GM06990 (cell line): Measurements from ENCODE around the gene GPC6.

ENCODE experiments used
- DNase-seq: peaks from one replicate; pipeline ENCODE4 v3.0.0-alpha.2; 2011; ENCODE audit not compliant: insufficient read length; ENCODE audit errors: extremely low read depth
- H3K27me3 ChIP-seq: replicated peaks from 2 replicates; pipeline ENCODE4 v1.6.0; 2011; ENCODE audit warnings: low read length; ENCODE audit not compliant: control insufficient read depth, insufficient read depth
- H3K36me3 ChIP-seq: 2 replicates; pipeline ENCODE4 v1.5.1; 2011; ENCODE audit warnings: low read length; ENCODE audit not compliant: control insufficient read depth, insufficient read depth
- H3K4me3 ChIP-seq: replicated peaks from 2 replicates; pipeline ENCODE4 v1.5.1; 2011; ENCODE audit warnings: low read depth, mild to moderate bottlenecking, control low read depth, low read length
- TF ChIP-seq, protein P1 (sequence below): IDR thresholded peaks from 2 replicates; pipeline ENCODE4 v1.5.1; 2011; ENCODE audit warnings: low read length, control low read depth, mild to moderate bottlenecking, inconsistent platforms; ENCODE audit not compliant: insufficient read depth, poor library complexity, severe bottlenecking

GPC6 gene

DNA sequence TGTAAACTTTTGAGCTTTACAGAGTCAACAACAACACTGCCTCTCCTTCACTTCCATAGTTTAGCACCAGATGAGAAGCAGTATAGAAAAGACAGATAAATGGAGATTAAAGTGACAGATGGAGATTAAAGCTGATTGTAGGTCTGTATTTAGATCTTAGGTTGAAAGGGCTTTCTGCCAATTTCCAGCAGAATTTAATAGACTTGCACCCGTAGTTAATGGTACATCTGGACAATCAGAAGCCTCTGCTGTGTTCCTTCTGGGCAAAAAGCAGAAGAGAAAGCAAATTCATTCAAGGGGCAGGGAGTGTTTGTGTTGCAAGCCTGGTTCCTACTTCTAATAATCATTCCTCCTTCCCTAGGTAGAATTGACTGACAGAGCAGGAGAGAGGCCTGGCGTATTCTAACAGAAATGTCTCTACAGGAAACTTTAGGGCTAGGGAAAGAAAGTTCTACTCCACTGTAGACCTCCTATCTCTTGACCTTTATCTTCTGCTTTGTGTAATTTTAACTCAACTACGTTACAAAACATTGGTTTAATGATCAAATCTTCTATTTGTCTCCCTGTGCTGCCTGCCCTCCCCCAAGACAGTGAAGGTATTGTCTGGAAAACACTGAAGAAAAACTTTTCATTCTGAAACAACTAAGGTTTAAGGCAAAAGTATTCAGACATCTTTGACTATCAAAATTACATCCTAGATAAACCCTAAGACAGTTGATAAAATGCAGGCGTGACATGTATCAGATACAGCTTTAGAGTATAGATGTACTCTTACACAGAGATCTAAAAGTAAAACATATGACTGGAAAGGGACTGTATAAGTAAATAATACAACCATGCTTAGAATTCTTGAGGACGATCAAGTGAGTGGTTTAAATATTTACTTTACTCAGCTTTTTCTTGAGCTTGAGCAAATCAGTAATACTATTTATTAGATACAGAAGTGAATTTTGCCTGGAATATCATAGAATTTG lies 44.4 kb downstream of the GPC6 start:
- TF ChIP-seq, protein P1, sequence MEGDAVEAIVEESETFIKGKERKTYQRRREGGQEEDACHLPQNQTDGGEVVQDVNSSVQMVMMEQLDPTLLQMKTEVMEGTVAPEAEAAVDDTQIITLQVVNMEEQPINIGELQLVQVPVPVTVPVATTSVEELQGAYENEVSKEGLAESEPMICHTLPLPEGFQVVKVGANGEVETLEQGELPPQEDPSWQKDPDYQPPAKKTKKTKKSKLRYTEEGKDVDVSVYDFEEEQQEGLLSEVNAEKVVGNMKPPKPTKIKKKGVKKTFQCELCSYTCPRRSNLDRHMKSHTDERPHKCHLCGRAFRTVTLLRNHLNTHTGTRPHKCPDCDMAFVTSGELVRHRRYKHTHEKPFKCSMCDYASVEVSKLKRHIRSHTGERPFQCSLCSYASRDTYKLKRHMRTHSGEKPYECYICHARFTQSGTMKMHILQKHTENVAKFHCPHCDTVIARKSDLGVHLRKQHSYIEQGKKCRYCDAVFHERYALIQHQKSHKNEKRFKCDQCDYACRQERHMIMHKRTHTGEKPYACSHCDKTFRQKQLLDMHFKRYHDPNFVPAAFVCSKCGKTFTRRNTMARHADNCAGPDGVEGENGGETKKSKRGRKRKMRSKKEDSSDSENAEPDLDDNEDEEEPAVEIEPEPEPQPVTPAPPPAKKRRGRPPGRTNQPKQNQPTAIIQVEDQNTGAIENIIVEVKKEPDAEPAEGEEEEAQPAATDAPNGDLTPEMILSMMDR, result no peak
- no peak for DNase-seq
- H3K4me3 ChIP-seq, result no peak overlapping the region
- no peaks in the 10 kb centered on the region for H3K27me3 ChIP-seq
- H3K36me3 ChIP-seq, result no peaks in the 10 kb centered on the region

DNA sequence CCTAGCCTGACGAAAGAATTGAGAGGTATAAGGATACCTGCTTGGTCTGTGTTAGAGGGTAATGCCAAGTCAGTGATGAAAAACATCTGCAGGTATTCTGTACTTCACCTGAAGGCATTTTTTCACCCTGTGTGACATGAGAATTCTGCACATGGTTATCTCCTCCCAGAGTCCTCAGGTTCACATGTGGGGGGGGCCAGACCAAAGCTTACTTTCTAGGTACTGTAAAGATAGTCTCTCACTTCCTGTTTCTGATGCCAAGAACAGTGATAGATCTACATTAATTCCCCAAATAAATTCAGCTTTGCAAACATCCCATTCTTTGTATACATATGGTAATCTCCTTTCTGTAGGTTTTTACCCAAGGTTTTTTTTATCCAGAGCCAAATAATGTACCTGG lies 53.4 kb downstream of the GPC6 start:
- Histone ChIP-seq H3K4me3 (no peak overlapping the region), H3K36me3 (no peaks in the 10 kb centered on the region), H3K27me3 (no peaks in the 10 kb centered on the region)
- TF ChIP-seq, protein P1, result no peak
- no peak for DNase-seq

DNA sequence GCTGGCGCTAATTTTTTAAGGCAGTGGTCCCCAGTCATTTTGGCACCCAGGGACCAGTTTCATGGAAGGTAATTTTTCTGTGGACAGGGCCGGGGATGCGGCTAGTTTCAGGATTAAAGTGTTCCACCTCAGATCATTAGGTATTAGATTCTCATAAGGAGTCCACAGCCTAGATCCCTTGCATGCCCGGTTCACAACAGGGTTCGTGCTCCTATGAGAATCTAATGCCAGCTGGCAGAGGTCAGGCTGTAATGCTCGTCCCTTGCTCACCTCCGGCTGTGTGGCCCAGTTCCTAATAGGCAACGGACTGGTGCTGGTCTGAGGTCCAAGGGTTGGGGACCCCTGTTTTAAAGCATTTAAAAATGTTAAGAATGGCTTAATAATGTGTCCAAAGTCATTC lies 54.1 kb downstream of the GPC6 start:
- DNase-seq, result no peak
- no peaks in the 10 kb centered on the region for H3K36me3 ChIP-seq
- no peak overlapping the region for H3K4me3 ChIP-seq
- no peaks in the 10 kb centered on the region for H3K27me3 ChIP-seq
- TF ChIP-seq, protein P1, result no peak

DNA sequence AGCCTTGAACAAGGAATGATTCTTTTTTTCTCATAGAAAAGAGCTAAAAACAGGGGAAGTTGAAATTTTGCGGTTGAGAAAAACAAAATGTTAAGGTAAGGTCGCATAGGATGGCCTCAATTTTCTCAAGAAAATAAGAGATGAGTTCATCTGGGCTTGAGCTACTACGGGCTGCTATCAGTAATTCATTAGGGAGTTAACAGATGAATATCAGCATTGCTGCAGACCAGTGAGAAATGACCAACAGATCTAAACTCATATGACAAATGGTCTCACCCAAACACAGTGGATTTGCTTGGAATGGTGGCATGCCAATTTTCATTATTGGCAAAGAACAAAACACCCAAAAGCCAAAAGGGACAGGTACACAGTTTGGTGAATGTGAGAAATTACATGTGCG lies 56.6 kb downstream of the GPC6 start:
- Histone ChIP-seq H3K27me3 (no peaks in the 10 kb centered on the region), H3K4me3 (no peak overlapping the region), H3K36me3 (no peaks in the 10 kb centered on the region)
- DNase-seq, result no peak
- TF ChIP-seq, protein P1, result no peak

DNA sequence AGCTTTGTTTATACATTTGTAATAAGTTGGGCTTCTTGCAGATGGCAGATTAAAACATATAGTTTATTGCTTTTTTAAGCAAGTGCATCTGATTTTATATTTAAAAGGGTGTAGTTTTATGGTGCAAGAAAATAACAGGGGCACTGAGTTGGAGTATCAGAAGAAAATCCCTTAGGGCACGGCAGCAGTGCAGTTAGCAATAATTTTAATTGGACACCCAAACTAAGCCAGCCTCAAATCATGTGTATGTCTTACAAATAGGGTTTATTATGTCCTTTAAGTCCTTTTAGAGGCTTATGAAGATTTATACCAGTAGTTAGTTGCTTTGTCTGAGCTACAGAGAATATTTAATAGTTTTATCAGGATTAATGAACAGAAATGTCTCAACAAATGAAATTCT lies 57.5 kb downstream of the GPC6 start:
- DNase-seq, result no peak
- TF ChIP-seq, protein P1, result no peak
- H3K36me3 ChIP-seq, result no peaks in the 10 kb centered on the region
- H3K4me3 ChIP-seq, result no peak overlapping the region
- H3K27me3 ChIP-seq, result no peaks in the 10 kb centered on the region
